Activated T-cell treated with anti-CD3 and anti-CD28 coated beads, Interleukin-2, amount 50 U/mL, for 1 hour (primary cell): ENCODE measurements around the gene CCS.
"Not testable (repeated sequence)": the region's sequence is repeated elsewhere in the genome, so short reads cannot be mapped to it uniquely, and the experiment has no call there.

Source experiments
- DNase-seq: peaks from one replicate; pipeline ENCODE4 v3.0.0-alpha.2; 2020

Gene CCS

GRCh38 chr11:66561975-66562248, 31.1 kb upstream of the CCS start:
- no peak for DNase-seq

- no peak for DNase-seq
Observed at GRCh38 chr11:66562275-66562674, 30.7 kb upstream of the CCS start.

- no peak for DNase-seq
Observed at GRCh38 chr11:66562907-66563583, 29.9 kb upstream of the CCS start.

DNA sequence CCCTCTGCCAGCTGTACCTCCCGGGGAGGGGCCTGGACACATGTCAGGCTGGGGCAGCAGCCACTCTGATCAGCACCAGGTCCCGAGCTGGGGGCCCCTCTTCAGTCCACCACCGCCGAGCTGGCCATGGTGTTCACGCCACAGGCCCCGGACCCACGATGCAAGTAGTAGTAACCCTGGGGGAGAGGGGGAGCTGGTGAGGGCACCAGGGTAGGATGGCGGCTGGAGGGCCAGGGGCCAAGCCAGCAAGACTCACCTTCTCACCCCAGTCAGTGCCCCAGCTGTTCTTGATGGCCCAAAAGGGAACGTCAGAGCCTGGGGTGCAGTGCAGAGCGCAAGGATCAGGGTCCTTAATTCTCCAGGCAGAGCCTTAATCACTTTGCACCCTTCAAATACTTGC, 29.2 kb upstream of the CCS start:
- no peak for DNase-seq

GRCh38 chr11:66564538-66564937, 28.4 kb upstream of the CCS start:
- DNase-seq: no peak

- no peak for DNase-seq
Observed at GRCh38 chr11:66564984-66565383, 28.0 kb upstream of the CCS start.

GRCh38 chr11:66566221-66566620, 26.8 kb upstream of the CCS start:
- no peak for DNase-seq

DNA sequence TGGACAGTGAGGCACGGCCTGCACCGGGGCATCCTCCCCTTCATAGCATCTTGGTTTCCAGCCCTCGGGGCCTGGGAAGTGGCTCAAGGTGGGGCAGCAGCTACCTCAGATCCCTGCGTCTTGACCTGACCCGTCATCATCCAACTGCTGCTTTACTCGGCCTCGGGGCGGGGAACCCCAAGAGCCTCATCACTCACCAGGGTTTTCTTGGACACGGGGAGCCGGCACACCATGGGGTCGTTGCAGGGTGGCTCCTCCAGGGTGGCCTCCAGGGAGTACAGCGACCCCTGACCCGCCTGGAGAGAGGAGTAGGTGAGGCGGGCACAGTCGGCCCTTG, 25.2 kb upstream of the CCS start:
- no peak for DNase-seq

DNA sequence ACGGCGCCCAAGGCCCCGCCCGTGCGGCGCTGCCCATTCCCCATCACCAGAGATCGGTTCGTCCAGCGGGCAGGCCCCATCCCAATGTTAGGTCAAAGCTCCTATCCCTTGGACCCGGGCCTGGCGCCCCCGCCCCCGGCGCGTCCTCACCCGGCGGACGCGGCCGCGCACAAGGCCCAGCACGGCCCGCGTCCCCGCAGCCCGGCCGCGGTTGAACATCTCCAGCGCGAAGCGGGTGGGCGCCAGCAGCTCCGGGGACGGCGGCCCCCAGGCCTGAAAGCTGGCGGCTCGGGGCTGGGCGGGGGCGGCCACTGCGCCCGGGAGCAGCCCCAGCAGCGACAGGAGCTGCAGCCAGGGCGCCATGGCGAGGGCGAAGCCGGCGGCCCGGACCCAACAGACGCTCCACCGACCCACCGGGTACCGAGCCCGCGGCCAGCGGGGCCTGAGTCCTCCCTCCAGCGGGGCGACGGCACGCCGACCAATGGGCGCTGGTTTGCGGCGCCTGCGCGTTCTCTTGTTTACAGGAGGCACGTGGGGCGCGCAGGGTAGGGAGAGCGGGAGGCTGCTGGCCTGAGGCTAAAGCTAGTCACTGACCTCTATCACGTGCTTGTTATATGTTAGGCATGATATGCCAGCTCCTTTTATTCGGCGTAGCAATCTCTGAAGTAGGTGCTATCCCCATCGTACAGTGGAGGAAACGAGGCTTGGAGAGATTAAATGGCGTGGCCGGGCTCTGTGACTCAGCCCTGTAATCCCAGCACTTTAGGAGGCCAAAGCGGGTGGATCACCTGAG, 24.7 kb upstream of the CCS start, which contains the start of gene CTSF:
TSS of gene CTSF (minus strand) at position 483 of the 793 bp plus-strand sequence. CDS start at position 363, 120 bp downstream.
- peak; percentile 74 for DNase-seq

DNA sequence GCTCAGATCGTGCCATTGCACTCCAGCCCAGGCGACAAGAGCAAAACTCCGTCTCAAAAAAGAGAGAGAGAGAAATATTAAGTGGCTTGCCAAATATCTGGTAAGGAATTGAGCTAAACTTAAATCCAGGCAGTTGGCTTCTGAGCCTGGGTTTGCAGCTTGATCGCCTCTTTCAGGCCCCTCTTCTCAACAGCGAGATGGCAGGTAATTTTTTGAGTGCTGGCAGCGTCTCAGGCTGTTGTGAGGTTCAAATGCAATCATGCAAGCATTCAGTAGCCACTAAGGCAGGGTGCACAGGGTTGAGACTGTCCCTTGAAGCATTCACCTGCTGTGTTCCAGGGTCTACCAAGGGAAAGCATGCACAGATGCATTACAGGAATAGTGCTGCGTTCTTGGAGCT, 23.9 kb upstream of the CCS start:
- DNase-seq: no peak

GRCh38 chr11:66570079-66570849, 22.7 kb upstream of the CCS start:
- no peak for DNase-seq

DNA sequence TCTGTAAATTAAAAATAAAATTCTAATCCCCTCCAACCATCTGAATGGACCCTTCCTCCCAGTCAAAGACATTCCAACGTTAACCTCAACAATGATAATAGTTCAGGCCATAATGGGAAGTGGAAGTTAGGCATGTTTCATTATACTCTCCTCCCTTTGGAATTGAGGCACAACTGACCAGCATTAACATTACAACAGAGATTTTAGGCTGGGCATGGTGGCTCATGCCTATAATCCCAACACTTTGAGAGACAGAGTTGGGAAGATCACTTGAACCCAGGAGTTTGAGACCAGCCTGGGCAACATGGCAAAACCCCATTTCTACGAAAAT, 22.2 kb upstream of the CCS start:
- no peak for DNase-seq

GRCh38 chr11:66579017-66579606, 13.9 kb upstream of the CCS start:
- peak; percentile 83 for DNase-seq

- no peak for DNase-seq
Observed at GRCh38 chr11:66580803-66581202, 12.2 kb upstream of the CCS start.

GRCh38 chr11:66581261-66581660, 11.7 kb upstream of the CCS start:
- DNase-seq: no peak

GRCh38 chr11:66582565-66583147, 10.3 kb upstream of the CCS start:
- not testable (repeated sequence) for DNase-seq

DNA sequence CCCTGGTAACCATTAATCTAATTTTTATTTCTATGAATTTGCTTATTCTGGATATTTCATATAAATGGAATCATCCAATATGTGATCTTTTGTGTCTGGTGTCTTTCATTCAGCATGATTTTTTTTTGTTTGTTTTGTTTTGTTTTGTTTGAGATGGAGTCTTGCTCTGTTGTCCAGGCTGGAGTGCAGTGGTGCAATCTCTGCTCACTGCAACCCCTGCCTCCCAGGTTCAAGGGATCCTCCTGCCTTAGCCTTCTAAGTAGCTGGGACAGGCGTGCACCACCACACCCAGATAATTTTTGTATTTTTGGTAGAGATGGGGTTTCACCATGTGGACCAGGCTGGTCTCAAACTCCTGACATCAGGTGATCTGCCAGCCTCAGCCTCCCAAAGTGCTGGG, 7.5 kb upstream of the CCS start:
- not testable (repeated sequence) for DNase-seq

DNA sequence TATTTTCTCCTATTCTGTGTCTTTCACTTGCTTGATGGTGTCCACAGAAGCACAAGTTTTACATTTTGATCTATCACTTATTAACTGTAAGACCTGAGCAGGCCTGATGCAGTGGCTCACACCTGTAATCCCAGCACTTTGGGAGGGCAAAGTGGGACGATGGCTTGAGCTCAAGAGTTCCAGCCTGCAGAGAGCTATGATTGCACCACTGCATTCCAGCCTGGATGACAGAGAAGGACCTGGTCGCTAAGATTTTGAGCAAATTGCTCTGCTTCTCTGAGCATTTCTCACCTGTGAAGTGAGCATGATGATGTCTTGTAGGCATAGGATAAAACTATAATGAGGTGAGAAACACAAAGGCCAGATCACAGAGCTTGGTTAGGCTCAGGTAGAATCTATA, 6.8 kb upstream of the CCS start:
- DNase-seq: no peak

DNA sequence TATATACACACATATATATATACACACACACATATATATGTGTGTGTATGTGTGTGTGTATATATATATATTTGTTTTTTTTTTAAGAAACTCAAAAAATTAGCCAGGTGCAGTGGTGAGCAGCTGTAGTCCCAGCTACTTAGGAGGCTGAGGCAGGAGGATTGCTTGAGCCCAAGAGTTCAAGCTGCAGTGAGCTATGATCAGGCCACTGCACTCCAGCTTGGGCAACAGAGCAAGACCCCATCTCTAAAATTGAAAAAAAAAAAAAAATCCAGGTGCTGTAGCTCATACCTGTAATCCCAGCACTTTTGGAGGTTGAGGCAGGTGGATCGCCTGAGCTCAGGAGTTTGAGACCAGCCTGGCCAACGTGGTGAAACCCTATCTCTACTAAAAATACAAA, 3.7 kb upstream of the CCS start:
- DNase-seq: not testable (repeated sequence)

- no peak for DNase-seq
Observed at GRCh38 chr11:66589996-66590675, 2.8 kb upstream of the CCS start.

GRCh38 chr11:66591175-66591574, 1.8 kb upstream of the CCS start:
- no peak for DNase-seq

GRCh38 chr11:66593303-66593635, 284 bp downstream of the CCS start:
- DNase-seq: no peak

- no peak for DNase-seq
Observed at GRCh38 chr11:66593650-66594049, 665 bp downstream of the CCS start.
